Measurements from ENCODE around the gene EPHB1.

The EPHB1 gene

GRCh38 chr3:134879990-134880389, 84.9 kb downstream of the EPHB1 start:
- DNase-seq (ENCODE audit: extremely low read depth, low read depth): no peak
- no peak overlapping the region for H3K4me3 ChIP-seq (replicated peaks; ENCODE audit: low read depth, low read length)
- TF ChIP-seq, protein P1, sequence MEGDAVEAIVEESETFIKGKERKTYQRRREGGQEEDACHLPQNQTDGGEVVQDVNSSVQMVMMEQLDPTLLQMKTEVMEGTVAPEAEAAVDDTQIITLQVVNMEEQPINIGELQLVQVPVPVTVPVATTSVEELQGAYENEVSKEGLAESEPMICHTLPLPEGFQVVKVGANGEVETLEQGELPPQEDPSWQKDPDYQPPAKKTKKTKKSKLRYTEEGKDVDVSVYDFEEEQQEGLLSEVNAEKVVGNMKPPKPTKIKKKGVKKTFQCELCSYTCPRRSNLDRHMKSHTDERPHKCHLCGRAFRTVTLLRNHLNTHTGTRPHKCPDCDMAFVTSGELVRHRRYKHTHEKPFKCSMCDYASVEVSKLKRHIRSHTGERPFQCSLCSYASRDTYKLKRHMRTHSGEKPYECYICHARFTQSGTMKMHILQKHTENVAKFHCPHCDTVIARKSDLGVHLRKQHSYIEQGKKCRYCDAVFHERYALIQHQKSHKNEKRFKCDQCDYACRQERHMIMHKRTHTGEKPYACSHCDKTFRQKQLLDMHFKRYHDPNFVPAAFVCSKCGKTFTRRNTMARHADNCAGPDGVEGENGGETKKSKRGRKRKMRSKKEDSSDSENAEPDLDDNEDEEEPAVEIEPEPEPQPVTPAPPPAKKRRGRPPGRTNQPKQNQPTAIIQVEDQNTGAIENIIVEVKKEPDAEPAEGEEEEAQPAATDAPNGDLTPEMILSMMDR (IDR thresholded peaks at IDR 0.05; ENCODE audit: low read depth, low read length, missing control alignments): no peak

DNA sequence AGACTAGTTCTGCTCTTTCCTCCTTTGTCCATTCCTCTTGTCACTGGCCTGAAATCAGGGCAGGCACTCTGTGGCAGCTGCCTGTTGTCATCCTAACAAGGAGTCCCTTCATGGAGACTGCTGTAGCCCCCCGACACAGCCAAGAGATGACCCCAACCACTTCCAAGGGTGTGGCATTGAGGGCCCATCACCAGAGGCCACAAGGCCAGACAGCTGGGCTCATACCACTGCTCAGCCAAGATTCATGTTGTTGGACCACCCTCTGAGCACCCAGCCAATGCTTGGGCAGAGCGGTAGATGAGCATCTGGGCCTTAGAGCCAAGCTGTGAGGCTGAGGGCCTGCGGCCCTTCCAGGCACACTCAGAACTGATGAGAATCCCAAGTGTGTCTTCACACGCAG, 85.4 kb downstream of the EPHB1 start:
- no peak overlapping the region for H3K4me3 ChIP-seq (replicated peaks; ENCODE audit: low read depth, low read length)
- TF ChIP-seq, protein P1 (IDR thresholded peaks at IDR 0.05; ENCODE audit: low read depth, low read length, missing control alignments): no peak
- no peak for DNase-seq (ENCODE audit: extremely low read depth, low read depth)

DNA sequence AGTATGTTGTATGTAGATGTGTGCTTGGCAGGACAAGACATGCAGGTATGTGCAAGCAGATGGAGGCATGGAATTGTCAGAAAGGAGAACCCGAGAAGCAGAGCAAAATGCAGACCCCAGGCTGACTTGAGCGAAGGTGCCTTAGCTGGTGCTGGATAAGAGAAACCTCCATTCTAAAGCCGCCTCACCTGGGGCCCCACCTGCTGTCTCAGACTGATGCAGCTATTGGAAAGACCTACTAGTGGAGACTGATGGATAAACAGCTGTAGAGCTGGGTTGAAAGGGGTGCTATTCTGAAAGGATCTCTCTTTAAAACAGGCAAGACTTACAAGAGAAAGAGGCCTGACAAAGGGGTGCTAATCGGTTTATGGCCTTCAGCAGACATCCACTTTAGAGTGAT, 86.2 kb downstream of the EPHB1 start:
- TF ChIP-seq, protein P1 (IDR thresholded peaks at IDR 0.05; ENCODE audit: low read depth, low read length, missing control alignments): no peak
- no peak for DNase-seq (ENCODE audit: extremely low read depth, low read depth)
- no peak overlapping the region for H3K4me3 ChIP-seq (replicated peaks; ENCODE audit: low read depth, low read length)

GRCh38 chr3:134883697-134884385, 88.8 kb downstream of the EPHB1 start:
- no peak overlapping the region for H3K4me3 ChIP-seq (replicated peaks; ENCODE audit: low read depth, low read length)
- TF ChIP-seq, protein P1 (IDR thresholded peaks at IDR 0.05; ENCODE audit: low read depth, low read length, missing control alignments): no peak
- no peak for DNase-seq (ENCODE audit: extremely low read depth, low read depth)

- TF ChIP-seq, protein P1 (IDR thresholded peaks at IDR 0.05; ENCODE audit: low read depth, low read length, missing control alignments): no peak
- no peak overlapping the region for H3K4me3 ChIP-seq (replicated peaks; ENCODE audit: low read depth, low read length)
- no peak for DNase-seq (ENCODE audit: extremely low read depth, low read depth)
These were observed 91.0 kb downstream of the EPHB1 start for GRCh38 chr3:134885877-134886621.

DNA sequence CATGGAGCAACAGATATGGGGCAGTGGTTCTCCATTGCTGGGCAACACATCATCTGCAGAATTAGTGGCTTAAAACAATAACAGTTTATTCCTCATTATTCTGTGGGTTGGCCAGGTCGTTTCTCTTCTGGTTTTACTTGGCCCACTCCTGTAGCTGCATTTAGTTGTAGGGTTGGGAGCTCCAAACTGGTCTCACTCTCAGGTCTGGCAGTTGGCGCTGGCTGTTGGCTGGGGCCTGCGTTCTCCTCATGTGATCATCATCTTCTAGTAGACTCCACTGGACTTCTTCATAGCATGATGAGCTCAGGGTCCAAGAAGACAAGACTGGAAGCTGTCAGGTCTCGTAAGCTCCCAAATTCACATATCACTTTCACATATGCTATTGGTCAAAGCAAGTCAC, 91.9 kb downstream of the EPHB1 start:
- no peak for DNase-seq (ENCODE audit: extremely low read depth, low read depth)
- H3K4me3 ChIP-seq (replicated peaks; ENCODE audit: low read depth, low read length): no peak overlapping the region
- TF ChIP-seq, protein P1 (IDR thresholded peaks at IDR 0.05; ENCODE audit: low read depth, low read length, missing control alignments): no peak
